HEK293 (cell line): ENCODE results near the gene SF3B3.
"Not testable (repeated sequence)": the region's sequence is repeated elsewhere in the genome, so short reads cannot be mapped to it uniquely, and the experiment has no call there.

Experiments used
- CTCF ChIA-PET: fragments of 350-600 bp; formaldehyde crosslinking; extraction: SDS; loops from one replicate; lab custom pipeline; 2021; ENCODE audit warnings: antibody characterized with exemption; lab: Yijun Ruan, JAX
- POLR2A ChIA-PET: fragments of 300-600 bp; formaldehyde crosslinking; extraction: SDS; loops from one replicate; lab custom pipeline; 2020; ENCODE audit warnings: antibody characterized with exemption, inconsistent platforms; lab: Yijun Ruan, JAX
- H3K27ac ChIP-seq: fragments of 200-500 bp; sonication (Bioruptor generic); 2 replicates; pipeline ENCODE4 v1.5.1; 2014; ENCODE audit warnings: low read depth, low read length, control low read depth, inconsistent platforms; ENCODE audit errors: extremely low read depth
- H3K36me3 ChIP-seq, 2 experiments: fragments of 200-500 bp in 1 of 2; sonication (Bioruptor generic) in 1 of 2; 1 replicate in 1 of 2; 2 replicates in 1 of 2; pipeline ENCODE4 v1.5.1; 2014 to 2017; ENCODE audit warnings: inconsistent platforms in 2 of 2, low read length in 2 of 2; ENCODE audit not compliant: control insufficient read depth in 2 of 2, insufficient read depth in 1 of 2
- H3K4me1 ChIP-seq: fragments of 200-500 bp; sonication (Bioruptor generic); 2 replicates; pipeline ENCODE4 v1.5.1; 2014; ENCODE audit warnings: mild to moderate bottlenecking, low read length, inconsistent platforms; ENCODE audit not compliant: control insufficient read depth, insufficient read depth
- H3K4me3 ChIP-seq: 2 replicates; pipeline ENCODE4 v1.5.1; 2011; ENCODE audit warnings: low read depth, mild to moderate bottlenecking, control low read depth, low read length, moderate library complexity
- H3K9me3 ChIP-seq: fragments of 200-500 bp; sonication (Bioruptor generic); 2 replicates; pipeline ENCODE4 v1.5.1; 2014; ENCODE audit warnings: low read depth, low read length, inconsistent platforms; ENCODE audit not compliant: control insufficient read depth, insufficient read depth
- GLI2 ChIP-seq: fragments of 450-650 bp; formaldehyde crosslinking; IDR thresholded peaks from 2 replicates; pipeline ENCODE4; 2017; ENCODE audit warnings: missing biosample characterization, missing genetic modification characterization, low read depth, borderline replicate concordance
- KLF10 ChIP-seq: fragments of 450-650 bp; IDR thresholded peaks from 2 replicates; pipeline ENCODE4 v1.5.1; 2018; ENCODE audit warnings: missing biosample characterization, mild to moderate bottlenecking, missing genetic modification characterization
- RBAK ChIP-seq: fragments of 450-650 bp; formaldehyde crosslinking; IDR thresholded peaks from 2 replicates; pipeline ENCODE4 v1.5.1; 2016; ENCODE audit warnings: missing biosample characterization, missing genetic modification characterization
- ZBTB11 ChIP-seq: fragments of 450-650 bp; formaldehyde crosslinking; conservative IDR thresholded peaks from 2 replicates; pipeline ENCODE4 v1.5.1; 2016; ENCODE audit warnings: low read depth, missing biosample characterization, missing genetic modification characterization
- ZBTB21 ChIP-seq: fragments of 450-650 bp; formaldehyde crosslinking; IDR thresholded peaks from 2 replicates; pipeline ENCODE4 v1.5.1; 2017; ENCODE audit warnings: missing biosample characterization, missing genetic modification characterization
- ZNF121 ChIP-seq: fragments of 450-650 bp; formaldehyde crosslinking; IDR thresholded peaks from 2 replicates; pipeline ENCODE4 v1.5.1; 2016; ENCODE audit warnings: missing biosample characterization, missing genetic modification characterization
- ZNF140 ChIP-seq: fragments of 450-650 bp; formaldehyde crosslinking; IDR thresholded peaks from 2 replicates; pipeline ENCODE4 v1.5.1; 2016; ENCODE audit warnings: missing biosample characterization, missing genetic modification characterization
- ZNF266 ChIP-seq: fragments of 450-650 bp; formaldehyde crosslinking; IDR thresholded peaks from 2 replicates; pipeline ENCODE4 v1.5.1; 2016; ENCODE audit warnings: missing biosample characterization, missing genetic modification characterization, low read depth
- ZNF292 ChIP-seq: fragments of 450-650 bp; formaldehyde crosslinking; IDR thresholded peaks from 2 replicates; pipeline ENCODE4 v1.5.1; 2016; ENCODE audit warnings: low read depth, missing biosample characterization, missing genetic modification characterization, borderline replicate concordance
- ZNF404 ChIP-seq: fragments of 450-650 bp; formaldehyde crosslinking; IDR thresholded peaks from 2 replicates; pipeline ENCODE4 v1.5.1; 2017; ENCODE audit warnings: missing biosample characterization, missing genetic modification characterization
- ZNF426 ChIP-seq: fragments of 450-650 bp; formaldehyde crosslinking; IDR thresholded peaks from 2 replicates; pipeline ENCODE4 v1.5.1; 2017; ENCODE audit warnings: missing biosample characterization, missing genetic modification characterization, mild to moderate bottlenecking, inconsistent platforms, moderate library complexity
- ZNF510 ChIP-seq: fragments of 450-650 bp; formaldehyde crosslinking; IDR thresholded peaks from 2 replicates; pipeline ENCODE4 v1.5.1; 2018; ENCODE audit warnings: mild to moderate bottlenecking, missing genetic modification characterization, missing biosample characterization; ENCODE audit not compliant: insufficient replicate concordance
- ZNF530 ChIP-seq: fragments of 450-650 bp; formaldehyde crosslinking; IDR thresholded peaks from 2 replicates; pipeline ENCODE4 v1.5.1; 2016; ENCODE audit warnings: low read depth, missing biosample characterization, missing genetic modification characterization
- ZNF555 ChIP-seq: fragments of 450-650 bp; formaldehyde crosslinking; conservative IDR thresholded peaks from 2 replicates; pipeline ENCODE4 v1.5.1; 2017; ENCODE audit warnings: missing biosample characterization, mild to moderate bottlenecking, missing genetic modification characterization, inconsistent platforms
- ZNF558 ChIP-seq: fragments of 450-650 bp; formaldehyde crosslinking; IDR thresholded peaks from 2 replicates; pipeline ENCODE4 v1.5.1; 2016; ENCODE audit warnings: missing biosample characterization, missing genetic modification characterization
- ZNF580 ChIP-seq: fragments of 450-650 bp; formaldehyde crosslinking; IDR thresholded peaks from 2 replicates; pipeline ENCODE4 v1.5.1; 2016; ENCODE audit warnings: missing biosample characterization, missing genetic modification characterization
- ZNF623 ChIP-seq: fragments of 450-650 bp; formaldehyde crosslinking; IDR thresholded peaks from 2 replicates; pipeline ENCODE4 v1.5.1; 2016; ENCODE audit warnings: missing biosample characterization, missing genetic modification characterization
- ZNF654 ChIP-seq: fragments of 450-650 bp; formaldehyde crosslinking; IDR thresholded peaks from 2 replicates; pipeline ENCODE4 v1.5.1; 2016; ENCODE audit warnings: low read depth, missing biosample characterization, missing genetic modification characterization
- ZNF660 ChIP-seq: fragments of 450-650 bp; IDR thresholded peaks from 2 replicates; pipeline ENCODE4 v1.5.1; 2018; ENCODE audit warnings: missing biosample characterization, mild to moderate bottlenecking, missing genetic modification characterization
- ZNF664 ChIP-seq: fragments of 450-650 bp; formaldehyde crosslinking; IDR thresholded peaks from 2 replicates; pipeline ENCODE4 v1.5.1; 2016; ENCODE audit warnings: missing biosample characterization, missing genetic modification characterization
- ZNF677 ChIP-seq: fragments of 450-650 bp; IDR thresholded peaks from 2 replicates; pipeline ENCODE4 v1.5.0; 2018; ENCODE audit warnings: missing biosample characterization, mild to moderate bottlenecking, missing genetic modification characterization, moderate library complexity
- ZNF692 ChIP-seq: fragments of 450-650 bp; formaldehyde crosslinking; IDR thresholded peaks from 2 replicates; pipeline ENCODE4 v1.5.1; 2016; ENCODE audit warnings: missing biosample characterization, missing genetic modification characterization
- ZNF791 ChIP-seq: fragments of 450-650 bp; formaldehyde crosslinking; IDR thresholded peaks from 2 replicates; pipeline ENCODE4 v1.5.1; 2016; ENCODE audit warnings: missing biosample characterization, missing genetic modification characterization
- ZXDB ChIP-seq: fragments of 450-650 bp; formaldehyde crosslinking; IDR thresholded peaks from 2 replicates; pipeline ENCODE4 v1.5.1; 2016; ENCODE audit warnings: missing biosample characterization, missing genetic modification characterization

SF3B3 gene

GRCh38 chr16:70529051-70529777 lies 5.6 kb downstream of the SF3B3 start:
- peaks cover 47 to 87% of the 10 kb centered on the region in 2 experiments for H3K36me3 ChIP-seq
- no peak overlapping the region for H3K4me3 ChIP-seq
- peaks cover 8% of the 10 kb centered on the region for H3K4me1 ChIP-seq
- TF ChIP-seq ZNF677, result no peak
- TF ChIP-seq ZNF660 (tag by site-specific recombination), result 0 out of 2 replicates have a peak, but pooled peaks have one; percentile 27
- TF ChIP-seq ZNF692 (tag by site-specific recombination), result peak; percentile 62; the same call in 1 of the 2 replicates
- no peak for TF ChIP-seq KLF10
- peak; percentile 20; the same call in 1 of the 2 replicates for TF ChIP-seq ZNF654 (tag by site-specific recombination)
- no peak overlapping the region for H3K27ac ChIP-seq
- ChIA-PET CTCF (interaction anchor here (0.6 to 1.5 kb wide), 5 partner anchors 24 to 103 kb away, joined by 3 to 5 read pairs (median 3); no protein-coding TSS in a partner anchor), POLR2A (no interaction called here)
- no peaks in the 10 kb centered on the region for H3K9me3 ChIP-seq

GRCh38 chr16:70529954-70530353 lies 6.3 kb downstream of the SF3B3 start:
- CTCF ChIA-PET, result interaction anchor here (0.7 to 1.0 kb wide), 2 partner anchors 23 to 102 kb away, joined by 3 read pairs; no protein-coding TSS in a partner anchor
- peaks cover 53 to 93% of the 10 kb centered on the region in 2 experiments for H3K36me3 ChIP-seq
- POLR2A ChIA-PET, result interaction anchor here (0.6 to 0.7 kb wide), 3 partner anchors 9 to 46 kb away, joined by 3 to 4 read pairs (median 3); no protein-coding TSS in a partner anchor
- TF ChIP-seq ZNF140 (tag by site-specific recombination) (peak; percentile 17; the same call in 1 of the 2 replicates), ZBTB21 (tag by site-specific recombination) (0 out of 2 replicates have a peak, but pooled peaks have one; percentile 30), ZBTB11 (peak; percentile 71), ZNF266 (peak; percentile 48; the same call in 1 of the 2 replicates), ZNF555 (tag by site-specific recombination) (peak; percentile 57), ZNF121 (0 out of 2 replicates have a peak, but pooled peaks have one; percentile 8), ZNF580 (tag by site-specific recombination) (0 out of 2 replicates have a peak, but pooled peaks have one; percentile 13), ZXDB (tag by site-specific recombination) (peak; percentile 39; the same call in 1 of the 2 replicates), ZNF791 (tag by site-specific recombination) (peak; percentile 37; the same call in 1 of the 2 replicates), ZNF558 (tag by site-specific recombination) (0 out of 2 replicates have a peak, but pooled peaks have one; percentile 53), ZNF654 (tag by site-specific recombination) (peak; percentile 27; the same call in 1 of the 2 replicates), ZNF664 (tag by site-specific recombination) (0 out of 2 replicates have a peak, but pooled peaks have one; percentile 32), ZNF530 (tag by site-specific recombination) (peak; percentile 48; the same call in 1 of the 2 replicates), ZNF510 (tag by site-specific recombination) (peak; percentile 36), ZNF292 (tag by site-specific recombination) (0 out of 2 replicates have a peak, but pooled peaks have one; percentile 24), ZNF623 (tag by site-specific recombination) (peak; percentile 66), ZNF426 (tag by site-specific recombination) (peak; percentile 58), GLI2 (tag by site-specific recombination) (peak; percentile 20; the same call in 1 of the 2 replicates), RBAK (0 out of 2 replicates have a peak, but pooled peaks have one; percentile 21), ZNF404 (0 out of 2 replicates have a peak, but pooled peaks have one; percentile 18)

More at GRCh38 chr16:70529954-70530353, 6.3 kb downstream of the SF3B3 start:
- not testable (repeated sequence) for H3K4me3 ChIP-seq, H3K27ac ChIP-seq, H3K4me1 ChIP-seq, H3K9me3 ChIP-seq
